HG03460 (cell line): ENCODE measurements around the gene PTPRQ.

ENCODE experiments used
- ATAC-seq: cut with Tn5 transposase; IDR thresholded peaks from one replicate; pipeline ENCODE4 v1.9.1; 2021; ENCODE audit not compliant: unreplicated experiment

The PTPRQ gene

DNA sequence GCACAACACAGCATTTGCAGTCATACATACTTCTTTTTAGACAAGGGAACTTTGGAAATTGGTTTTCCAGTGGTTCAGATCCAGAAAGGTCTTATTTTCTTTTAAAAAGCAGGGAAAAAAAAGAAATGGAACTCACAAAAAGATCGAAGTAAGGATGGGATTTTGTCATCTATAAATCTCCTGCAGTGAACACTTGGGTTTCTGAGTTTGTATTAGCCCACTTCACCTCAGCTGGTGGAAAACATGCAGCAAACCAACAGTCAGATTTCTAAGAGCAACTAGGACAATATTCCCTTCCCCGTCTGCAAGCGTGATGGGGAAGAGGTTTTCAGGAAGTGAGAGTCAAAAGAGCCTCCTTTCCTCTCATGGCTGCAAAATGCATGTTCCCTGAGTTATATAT, 277.3 kb downstream of the PTPRQ start:
- no peak for ATAC-seq
